Dedifferentiated amniotic fluid mesenchymal stem cell (primary cell): ENCODE results near the gene ITIH6.
"Not testable (repeated sequence)": the region's sequence is repeated elsewhere in the genome, so short reads cannot be mapped to it uniquely, and the experiment has no call there.

Source experiments
- DNase-seq: peaks from one replicate; pipeline ENCODE4 v3.0.0-alpha.2; 2016; ENCODE audit errors: extremely low spot score

ITIH6 gene, protein sequence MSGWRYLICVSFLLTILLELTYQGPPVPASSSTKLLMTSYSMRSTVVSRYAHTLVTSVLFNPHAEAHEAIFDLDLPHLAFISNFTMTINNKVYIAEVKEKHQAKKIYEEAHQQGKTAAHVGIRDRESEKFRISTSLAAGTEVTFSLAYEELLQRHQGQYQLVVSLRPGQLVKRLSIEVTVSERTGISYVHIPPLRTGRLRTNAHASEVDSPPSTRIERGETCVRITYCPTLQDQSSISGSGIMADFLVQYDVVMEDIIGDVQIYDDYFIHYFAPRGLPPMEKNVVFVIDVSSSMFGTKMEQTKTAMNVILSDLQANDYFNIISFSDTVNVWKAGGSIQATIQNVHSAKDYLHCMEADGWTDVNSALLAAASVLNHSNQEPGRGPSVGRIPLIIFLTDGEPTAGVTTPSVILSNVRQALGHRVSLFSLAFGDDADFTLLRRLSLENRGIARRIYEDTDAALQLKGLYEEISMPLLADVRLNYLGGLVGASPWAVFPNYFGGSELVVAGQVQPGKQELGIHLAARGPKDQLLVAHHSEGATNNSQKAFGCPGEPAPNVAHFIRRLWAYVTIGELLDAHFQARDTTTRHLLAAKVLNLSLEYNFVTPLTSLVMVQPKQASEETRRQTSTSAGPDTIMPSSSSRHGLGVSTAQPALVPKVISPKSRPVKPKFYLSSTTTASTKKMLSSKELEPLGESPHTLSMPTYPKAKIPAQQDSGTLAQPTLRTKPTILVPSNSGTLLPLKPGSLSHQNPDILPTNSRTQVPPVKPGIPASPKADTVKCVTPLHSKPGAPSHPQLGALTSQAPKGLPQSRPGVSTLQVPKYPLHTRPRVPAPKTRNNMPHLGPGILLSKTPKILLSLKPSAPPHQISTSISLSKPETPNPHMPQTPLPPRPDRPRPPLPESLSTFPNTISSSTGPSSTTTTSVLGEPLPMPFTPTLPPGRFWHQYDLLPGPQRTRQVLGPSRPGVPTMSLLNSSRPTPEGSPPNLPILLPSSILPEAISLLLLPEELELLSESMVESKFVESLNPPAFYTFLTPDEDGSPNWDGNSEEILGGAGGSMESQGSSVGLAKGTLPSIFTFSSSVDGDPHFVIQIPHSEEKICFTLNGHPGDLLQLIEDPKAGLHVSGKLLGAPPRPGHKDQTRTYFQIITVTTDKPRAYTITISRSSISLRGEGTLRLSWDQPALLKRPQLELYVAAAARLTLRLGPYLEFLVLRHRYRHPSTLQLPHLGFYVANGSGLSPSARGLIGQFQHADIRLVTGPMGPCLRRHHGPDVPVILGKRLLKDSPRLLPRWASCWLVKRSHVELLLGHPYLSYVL

GRCh38 chrX:54798137-54798536 is at the start of gene ITIH6:
Gene ITIH6 (minus strand): TSS chrX:54798255. CDS start chrX:54798210, 45 bp downstream.
- DNase-seq: no peak

- not testable (repeated sequence) for DNase-seq
Observed at GRCh38 chrX:54847700-54848099, 49.6 kb upstream of the ITIH6 start.

- no peak for DNase-seq
Observed at GRCh38 chrX:54843050-54843449, 45.0 kb upstream of the ITIH6 start.

- no peak for DNase-seq
Observed at GRCh38 chrX:54842607-54843006, 44.6 kb upstream of the ITIH6 start.

DNA sequence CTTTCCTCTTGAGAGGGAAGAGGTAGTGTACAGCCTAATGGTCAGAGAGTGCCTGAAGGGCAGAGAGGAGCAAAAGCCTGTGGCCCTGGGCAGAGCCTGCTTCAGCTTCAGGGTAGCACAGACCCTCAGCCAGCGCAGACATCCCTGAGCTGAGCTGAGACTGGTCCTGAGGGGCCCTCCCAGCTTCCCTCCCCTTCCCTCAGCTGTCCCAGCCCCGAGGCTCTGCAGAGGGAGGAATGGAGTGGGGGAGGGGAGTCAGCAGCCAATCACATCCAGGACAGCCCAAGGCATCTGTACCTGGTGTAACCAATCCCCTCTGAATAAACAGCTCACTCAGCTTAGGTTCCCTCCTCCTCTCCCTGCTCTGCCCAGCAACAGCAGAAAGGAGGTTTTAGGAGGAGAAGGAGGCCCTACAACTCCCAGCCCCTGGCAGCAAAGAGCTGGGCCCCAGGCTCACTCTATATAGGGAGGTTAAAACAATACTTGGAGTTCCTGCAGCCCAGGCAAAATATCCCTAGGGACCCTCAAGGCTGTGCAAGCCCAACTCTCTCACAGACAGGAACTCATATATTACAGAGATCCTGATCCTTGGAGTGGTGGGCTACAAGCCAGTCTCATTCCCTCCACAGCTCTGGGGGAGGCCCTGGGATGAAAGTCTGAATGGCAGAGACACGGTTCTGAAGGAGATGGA is 43.3 kb upstream of the ITIH6 start:
- not testable (repeated sequence) for DNase-seq

- DNase-seq: no peak
Observed at GRCh38 chrX:54838583-54838982, 40.5 kb upstream of the ITIH6 start.

GRCh38 chrX:54826598-54826997 is 28.5 kb upstream of the ITIH6 start:
- DNase-seq: no peak

GRCh38 chrX:54825716-54826438 is 27.8 kb upstream of the ITIH6 start:
- no peak for DNase-seq

- no peak for DNase-seq
Observed at GRCh38 chrX:54824722-54825121, 26.7 kb upstream of the ITIH6 start.

DNA sequence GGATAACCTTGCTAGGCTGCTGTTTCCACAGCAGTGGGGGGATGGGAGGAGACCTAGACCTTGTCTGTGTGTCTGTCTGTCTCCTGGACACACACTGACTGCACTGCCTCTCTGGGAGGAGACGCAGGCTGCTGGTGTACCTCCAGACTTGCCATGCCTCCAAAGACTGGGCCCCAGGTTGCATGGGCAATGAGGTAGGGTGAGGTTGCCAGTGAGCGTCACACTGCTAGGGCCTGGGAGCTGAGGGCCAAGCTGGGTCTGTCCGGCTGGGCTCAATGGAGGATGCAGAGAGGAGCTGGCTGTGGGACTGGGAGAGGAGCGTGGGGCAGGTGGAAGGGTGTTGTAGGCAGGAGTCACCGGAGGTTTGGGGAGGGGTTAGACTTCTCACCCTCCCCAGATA is 26.1 kb upstream of the ITIH6 start:
- DNase-seq: no peak

DNA sequence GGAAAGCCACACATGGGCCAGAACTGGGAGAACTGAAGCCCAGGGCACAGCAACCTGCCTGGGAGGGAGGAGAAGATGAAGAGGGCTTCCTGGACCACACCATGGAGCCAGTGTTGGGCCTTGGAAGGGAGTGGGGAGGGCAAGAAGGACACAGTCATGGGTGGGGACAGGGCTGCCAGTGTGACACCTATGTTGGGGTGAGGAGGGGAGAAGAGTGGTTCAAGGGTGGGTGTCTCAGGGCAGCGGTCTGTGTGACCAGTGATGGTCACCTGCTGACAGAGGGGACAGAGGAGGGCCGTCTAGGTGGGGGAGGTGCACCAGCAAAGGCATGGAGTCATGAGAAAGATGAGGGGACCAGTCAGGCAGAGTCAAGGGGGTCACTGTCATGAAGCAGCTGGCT is 23.3 kb upstream of the ITIH6 start:
- DNase-seq: no peak

GRCh38 chrX:54820737-54821136 is 22.7 kb upstream of the ITIH6 start:
- no peak for DNase-seq

DNA sequence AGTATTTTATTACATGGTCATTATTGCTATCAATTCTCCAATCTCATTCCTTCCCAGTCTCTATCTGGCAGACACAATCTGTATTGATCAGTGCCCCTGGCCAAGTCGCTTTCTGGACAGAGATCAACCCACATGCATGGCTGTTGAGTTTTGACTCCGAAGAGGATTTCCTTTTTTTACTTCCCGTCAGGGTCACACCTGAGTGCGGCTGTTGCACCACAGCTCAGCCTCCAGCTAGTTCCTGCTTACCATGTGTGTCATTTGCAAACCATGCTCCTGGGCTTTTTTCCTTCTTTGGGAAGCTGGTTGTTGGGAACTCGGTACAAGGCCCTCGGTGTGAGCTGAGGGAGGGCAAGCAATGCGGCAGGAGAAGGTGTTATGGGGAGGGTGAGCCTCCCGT is 21.1 kb upstream of the ITIH6 start:
- DNase-seq: no peak

DNA sequence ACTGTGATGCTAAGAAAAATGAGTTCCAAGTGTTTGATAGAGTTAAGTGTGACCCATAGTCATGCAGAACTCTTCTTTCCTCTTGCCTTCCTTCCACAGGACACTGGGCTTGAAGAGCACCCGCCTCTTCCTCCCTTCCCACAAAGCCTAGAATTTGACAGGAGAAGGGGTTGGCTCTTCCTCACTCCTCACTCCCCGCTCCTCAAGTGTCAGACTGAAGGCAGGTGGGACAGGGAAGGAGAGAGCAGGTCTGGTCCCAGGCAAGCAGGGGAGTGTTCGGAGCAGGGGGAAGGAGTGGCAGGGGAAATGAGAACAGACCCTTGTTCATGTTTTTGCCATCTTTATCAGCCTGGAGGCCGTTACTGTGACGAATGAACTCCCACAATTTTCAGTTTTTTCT is 20.2 kb upstream of the ITIH6 start:
- DNase-seq: no peak

- DNase-seq: no peak
Observed at GRCh38 chrX:54817220-54817820, 19.3 kb upstream of the ITIH6 start.

- no peak for DNase-seq
Observed at GRCh38 chrX:54812306-54812705, 14.3 kb upstream of the ITIH6 start.

- no peak for DNase-seq
Observed at GRCh38 chrX:54811301-54811885, 13.3 kb upstream of the ITIH6 start.

GRCh38 chrX:54810532-54810931 is 12.5 kb upstream of the ITIH6 start:
- DNase-seq: no peak

GRCh38 chrX:54808605-54809483 is 10.8 kb upstream of the ITIH6 start:
- DNase-seq: peak; percentile 95
